Measurements from ENCODE around the gene GJD3.

GJD3 gene

DNA sequence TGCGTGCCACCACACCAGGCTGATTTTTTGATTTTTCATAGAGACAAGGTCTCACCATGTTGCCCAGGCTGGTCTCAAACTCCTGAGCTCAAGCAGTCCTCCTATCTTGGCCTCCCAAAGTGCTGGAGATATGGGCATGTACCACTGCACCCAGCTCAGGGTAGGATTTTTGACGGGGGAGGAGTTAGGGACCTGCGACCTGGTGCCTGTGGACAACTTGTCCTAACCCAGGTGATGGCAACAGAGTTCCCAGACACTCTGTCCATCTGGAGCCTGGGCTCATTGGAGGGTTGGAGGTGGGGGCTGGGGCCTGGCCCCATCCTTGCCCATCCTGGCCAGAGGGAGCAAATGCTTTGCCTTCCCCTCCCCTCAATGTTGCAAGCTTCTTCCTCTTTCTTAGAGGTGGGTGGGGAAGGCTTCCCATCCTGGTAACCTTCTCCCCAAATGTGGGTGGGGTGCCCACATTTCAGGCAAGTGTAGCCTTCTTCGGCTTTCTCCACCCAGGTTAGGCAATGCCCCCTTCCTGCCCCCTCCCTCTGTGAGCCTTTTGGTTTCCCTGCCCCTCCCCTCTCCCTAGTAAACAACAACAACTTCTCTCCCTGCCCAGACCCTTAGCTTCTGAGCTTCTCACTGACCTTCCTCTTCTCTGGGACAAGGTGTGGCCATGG is 30.6 kb downstream of the GJD3 start:
- TF ChIP-seq, protein P1, sequence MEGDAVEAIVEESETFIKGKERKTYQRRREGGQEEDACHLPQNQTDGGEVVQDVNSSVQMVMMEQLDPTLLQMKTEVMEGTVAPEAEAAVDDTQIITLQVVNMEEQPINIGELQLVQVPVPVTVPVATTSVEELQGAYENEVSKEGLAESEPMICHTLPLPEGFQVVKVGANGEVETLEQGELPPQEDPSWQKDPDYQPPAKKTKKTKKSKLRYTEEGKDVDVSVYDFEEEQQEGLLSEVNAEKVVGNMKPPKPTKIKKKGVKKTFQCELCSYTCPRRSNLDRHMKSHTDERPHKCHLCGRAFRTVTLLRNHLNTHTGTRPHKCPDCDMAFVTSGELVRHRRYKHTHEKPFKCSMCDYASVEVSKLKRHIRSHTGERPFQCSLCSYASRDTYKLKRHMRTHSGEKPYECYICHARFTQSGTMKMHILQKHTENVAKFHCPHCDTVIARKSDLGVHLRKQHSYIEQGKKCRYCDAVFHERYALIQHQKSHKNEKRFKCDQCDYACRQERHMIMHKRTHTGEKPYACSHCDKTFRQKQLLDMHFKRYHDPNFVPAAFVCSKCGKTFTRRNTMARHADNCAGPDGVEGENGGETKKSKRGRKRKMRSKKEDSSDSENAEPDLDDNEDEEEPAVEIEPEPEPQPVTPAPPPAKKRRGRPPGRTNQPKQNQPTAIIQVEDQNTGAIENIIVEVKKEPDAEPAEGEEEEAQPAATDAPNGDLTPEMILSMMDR (IDR thresholded peaks at IDR 0.05; ENCODE audit: borderline replicate concordance, insufficient read depth, low read depth, low read length): no peak
- H3K4me3 ChIP-seq (ENCODE audit: low read depth, low read length): no peak overlapping the region

DNA sequence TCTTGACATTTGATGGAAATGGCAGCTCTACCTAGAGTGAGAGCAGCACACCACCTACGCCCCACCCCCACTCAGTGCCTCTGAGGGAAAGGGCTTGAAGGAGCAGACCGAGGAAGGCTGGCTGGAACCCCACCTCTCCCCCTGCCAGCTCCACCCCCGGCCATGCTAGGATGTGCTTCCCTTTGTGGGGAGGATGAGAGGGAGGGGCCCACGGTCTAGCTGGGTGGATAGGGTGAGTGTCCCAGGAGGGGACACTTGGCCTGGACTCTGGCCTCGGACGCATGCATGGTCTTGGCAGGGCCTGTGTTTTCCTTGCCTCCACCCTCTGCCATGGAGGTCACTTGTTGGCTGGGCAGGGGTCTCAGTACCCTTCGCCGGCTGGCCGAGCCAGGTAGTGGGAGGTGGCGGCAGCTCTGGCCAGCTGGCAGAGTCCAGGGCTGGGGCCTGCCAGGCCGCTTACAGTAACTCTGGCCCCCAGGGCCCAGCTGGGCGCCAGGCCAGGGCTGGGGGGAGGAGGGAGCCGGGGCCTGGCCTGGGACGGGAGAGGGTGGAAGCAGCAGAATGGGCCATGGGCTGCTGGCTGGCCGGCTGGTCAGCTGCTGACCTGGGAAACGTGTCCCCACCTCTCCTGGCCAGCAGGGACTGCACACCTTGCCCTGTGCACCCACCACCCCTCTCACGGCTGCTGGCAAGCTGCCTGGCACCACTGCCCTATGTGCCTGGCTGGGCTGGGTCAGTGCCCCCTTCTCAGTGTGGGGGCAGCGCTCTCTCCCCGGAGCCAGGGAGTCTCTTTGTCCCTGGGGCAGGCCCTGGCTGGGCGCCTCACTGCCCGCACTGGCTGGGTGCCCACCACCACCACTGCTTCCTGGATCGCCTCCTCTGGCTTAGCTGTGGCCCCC is 32.5 kb downstream of the GJD3 start:
- no peak overlapping the region for H3K4me3 ChIP-seq (ENCODE audit: low read depth, low read length)
- TF ChIP-seq, protein P1 (IDR thresholded peaks at IDR 0.05; ENCODE audit: borderline replicate concordance, insufficient read depth, low read depth, low read length): no peak

DNA sequence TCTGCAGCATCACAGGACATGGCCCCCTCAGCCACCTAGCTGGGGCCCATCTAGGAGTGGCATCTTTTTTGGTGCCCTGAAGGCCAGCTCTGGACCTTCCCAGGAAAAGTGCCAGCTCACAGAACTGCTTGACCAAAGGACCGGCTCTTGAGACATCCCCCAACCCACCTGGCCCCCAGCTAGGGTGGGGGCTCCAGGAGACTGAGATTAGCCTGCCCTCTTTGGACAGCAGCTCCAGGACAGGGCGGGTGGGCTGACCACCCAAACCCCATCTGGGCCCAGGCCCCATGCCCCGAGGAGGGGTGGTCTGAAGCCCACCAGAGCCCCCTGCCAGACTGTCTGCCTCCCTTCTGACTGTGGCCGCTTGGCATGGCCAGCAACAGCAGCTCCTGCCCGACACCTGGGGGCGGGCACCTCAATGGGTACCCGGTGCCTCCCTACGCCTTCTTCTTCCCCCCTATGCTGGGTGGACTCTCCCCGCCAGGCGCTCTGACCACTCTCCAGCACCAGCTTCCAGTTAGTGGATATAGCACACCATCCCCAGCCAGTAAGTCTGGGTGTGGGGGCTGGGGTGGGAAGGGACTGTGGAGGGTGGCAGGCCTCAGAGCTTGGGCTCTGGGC is 33.6 kb downstream of the GJD3 start:
- TF ChIP-seq, protein P1 (IDR thresholded peaks at IDR 0.05; ENCODE audit: borderline replicate concordance, insufficient read depth, low read depth, low read length): no peak
- no peak overlapping the region for H3K4me3 ChIP-seq (ENCODE audit: low read depth, low read length)

DNA sequence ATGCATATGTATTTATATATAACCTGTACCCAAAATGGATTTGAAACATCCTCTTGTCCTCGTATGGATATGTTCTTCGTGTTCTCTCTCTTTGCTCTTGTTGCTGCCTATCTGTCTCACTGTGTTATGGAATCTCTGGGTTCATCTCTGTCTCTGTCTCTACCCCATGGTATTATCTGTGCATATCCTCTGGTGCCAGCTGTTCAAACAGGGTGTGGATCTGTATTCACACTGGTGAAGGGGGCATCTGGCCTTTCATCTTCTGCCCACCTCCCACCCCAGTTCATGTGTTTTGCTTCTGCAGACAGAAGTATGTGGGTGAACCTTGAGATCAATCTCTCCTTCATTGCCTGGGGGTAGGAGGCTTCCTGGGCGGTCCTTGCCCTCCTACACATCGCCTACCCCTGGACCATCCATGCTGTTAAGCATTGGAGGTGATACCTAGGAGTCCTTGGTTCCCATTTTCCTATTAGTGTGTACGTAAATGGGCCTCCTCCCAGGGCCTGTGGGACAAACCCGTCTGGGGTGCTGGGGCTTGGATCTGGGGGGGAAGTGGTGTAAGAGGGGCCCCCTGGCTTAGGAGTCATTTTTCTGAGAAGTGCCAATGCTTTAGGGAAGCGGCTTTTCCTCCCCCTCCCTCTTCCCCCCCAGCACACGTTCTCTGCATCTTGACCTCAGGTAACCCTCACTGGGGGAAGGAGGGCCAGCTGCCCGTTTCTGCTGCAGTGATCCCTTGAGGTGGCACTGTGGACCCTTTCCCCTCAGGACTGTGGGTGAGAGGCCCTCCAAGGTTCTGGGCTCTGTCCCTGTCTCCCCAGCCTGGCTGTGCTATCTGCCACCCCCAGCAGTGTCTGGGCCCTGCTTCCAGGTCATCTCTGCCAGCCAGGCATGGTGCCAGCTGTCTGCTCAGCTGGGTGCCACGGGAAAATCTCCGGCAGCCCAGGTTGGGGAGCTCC is 34.4 kb downstream of the GJD3 start:
- H3K4me3 ChIP-seq (ENCODE audit: low read depth, low read length): no peak overlapping the region
- TF ChIP-seq, protein P1 (IDR thresholded peaks at IDR 0.05; ENCODE audit: borderline replicate concordance, insufficient read depth, low read depth, low read length): no peak

DNA sequence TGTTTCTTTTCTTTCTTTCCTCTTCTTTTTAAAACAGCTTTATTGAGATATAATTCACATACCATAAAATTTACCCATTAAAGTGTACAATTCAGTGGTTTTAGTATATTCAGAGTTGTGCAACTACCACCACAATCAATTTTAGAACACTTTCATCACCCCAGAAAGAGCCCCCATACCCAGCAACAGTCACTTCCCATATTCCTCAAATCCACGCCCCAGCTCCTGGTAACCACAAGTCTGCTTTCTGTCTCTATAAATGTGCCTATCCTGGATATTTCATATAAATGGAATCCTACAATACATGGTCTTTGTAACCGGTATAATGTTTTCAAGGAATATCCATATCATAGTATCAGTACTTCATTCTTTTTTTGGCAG is 36.2 kb downstream of the GJD3 start:
- TF ChIP-seq, protein P1 (IDR thresholded peaks at IDR 0.05; ENCODE audit: borderline replicate concordance, insufficient read depth, low read depth, low read length): no peak
- no peak overlapping the region for H3K4me3 ChIP-seq (ENCODE audit: low read depth, low read length)

DNA sequence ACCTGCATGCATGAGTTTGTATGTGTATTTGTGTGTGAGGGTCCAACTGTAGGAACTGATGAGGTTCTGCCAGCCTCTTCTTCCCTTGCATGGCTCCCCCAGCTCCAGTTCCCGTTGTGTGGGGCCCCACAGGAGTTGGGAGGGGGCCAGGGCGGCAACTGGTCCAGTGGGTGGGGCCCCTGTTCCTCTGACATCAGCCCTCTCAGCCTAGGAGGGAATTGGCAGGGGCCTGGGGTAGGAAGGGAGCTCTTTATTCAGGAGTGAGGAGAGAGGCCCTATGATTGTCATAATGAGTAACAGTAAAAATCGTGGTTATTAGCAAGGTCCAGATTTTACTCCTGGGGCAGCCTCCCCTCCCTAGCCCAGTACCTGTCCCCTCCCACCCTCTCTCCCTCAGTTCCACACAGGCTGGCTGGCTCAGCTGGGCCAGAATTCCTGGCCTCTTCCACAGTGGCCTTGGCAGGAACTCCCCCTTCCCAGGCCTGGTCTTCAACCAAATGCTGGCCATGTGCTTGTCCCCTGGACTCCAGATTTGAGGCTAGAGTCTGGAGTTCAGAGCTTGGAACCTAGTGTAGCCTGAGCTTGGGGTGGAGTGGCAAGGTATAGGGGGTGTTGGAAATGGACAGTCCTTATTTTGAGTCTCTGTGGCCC is 36.7 kb downstream of the GJD3 start:
- TF ChIP-seq, protein P1 (IDR thresholded peaks at IDR 0.05; ENCODE audit: borderline replicate concordance, insufficient read depth, low read depth, low read length): no peak

More for the DNA sequence above, 36.7 kb downstream of the GJD3 start:
- H3K4me3 ChIP-seq (ENCODE audit: low read depth, low read length): no peak overlapping the region

Measured in GM12875 (cell line).